ENCODE measurements around the gene GJA10.
"Not testable (repeated sequence)": the region's sequence is repeated elsewhere in the genome, so short reads cannot be mapped to it uniquely, and the experiment has no call there.

GJA10 gene

GRCh38 chr6:89894169-89894568 lies at the start of gene GJA10:
Gene GJA10, plus strand, starts transcription at chr6:89894469. Its CDS starts 0 bp downstream, at chr6:89894469.
- DNase-seq, result no peak

GRCh38 chr6:89847513-89847912 lies 46.8 kb upstream of the GJA10 start:
- DNase-seq, result not testable (repeated sequence)

GRCh38 chr6:89853068-89853467 lies 41.2 kb upstream of the GJA10 start:
- DNase-seq, result no peak

GRCh38 chr6:89858041-89858440 lies 36.2 kb upstream of the GJA10 start:
- no peak for DNase-seq

- no peak for DNase-seq
Measured at GRCh38 chr6:89859744-89860143, 34.5 kb upstream of the GJA10 start.

GRCh38 chr6:89862273-89862672 lies 32.0 kb upstream of the GJA10 start:
- DNase-seq, result no peak

GRCh38 chr6:89862698-89863097 lies 31.6 kb upstream of the GJA10 start:
- no peak for DNase-seq

GRCh38 chr6:89866024-89866678 lies 28.1 kb upstream of the GJA10 start:
- no peak for DNase-seq

GRCh38 chr6:89873721-89874120 lies 20.5 kb upstream of the GJA10 start:
- DNase-seq, result no peak

GRCh38 chr6:89874438-89874837 lies 19.8 kb upstream of the GJA10 start:
- no peak for DNase-seq

GRCh38 chr6:89886378-89887120 lies 7.7 kb upstream of the GJA10 start:
- DNase-seq, result no peak

GRCh38 chr6:89887452-89888137 lies 6.7 kb upstream of the GJA10 start:
- no peak for DNase-seq

- no peak for DNase-seq
Measured at GRCh38 chr6:89888138-89888514, 6.1 kb upstream of the GJA10 start.

- no peak for DNase-seq
Measured at GRCh38 chr6:89888871-89889270, 5.4 kb upstream of the GJA10 start.

GRCh38 chr6:89890845-89891528 lies 3.3 kb upstream of the GJA10 start:
- not testable (repeated sequence) for DNase-seq

- not testable (repeated sequence) for DNase-seq
Measured at GRCh38 chr6:89892577-89892976, 1.7 kb upstream of the GJA10 start.

GRCh38 chr6:89895276-89895874 lies 1.1 kb downstream of the GJA10 start:
- DNase-seq, result no peak

- not testable (repeated sequence) for DNase-seq
Measured at GRCh38 chr6:89910001-89910901, 16.0 kb downstream of the GJA10 start.

GRCh38 chr6:89910902-89911240 lies 16.6 kb downstream of the GJA10 start:
- DNase-seq, result no peak

GRCh38 chr6:89916136-89916920 lies 22.1 kb downstream of the GJA10 start:
- no peak for DNase-seq

- DNase-seq, result no peak
Measured at GRCh38 chr6:89917216-89917615, 22.9 kb downstream of the GJA10 start.
